K562 treated with DMSO at 1 percent for 4 hours (cell line): ENCODE measurements around the gene ECT2. TPM values are rescaled to one million over a fixed set of nuclear protein-coding genes. Genes with fewer than 3 reads are reported as not detected.

Experiments used
- total RNA-seq: library from RNA; unstranded; fragments of 300-600 nt; gene quantifications from 2 replicates; pipeline ENCODE4 v1.2.3, GENCODE V29; 2022; ENCODE audit not compliant: insufficient read depth

The ECT2 gene, protein sequence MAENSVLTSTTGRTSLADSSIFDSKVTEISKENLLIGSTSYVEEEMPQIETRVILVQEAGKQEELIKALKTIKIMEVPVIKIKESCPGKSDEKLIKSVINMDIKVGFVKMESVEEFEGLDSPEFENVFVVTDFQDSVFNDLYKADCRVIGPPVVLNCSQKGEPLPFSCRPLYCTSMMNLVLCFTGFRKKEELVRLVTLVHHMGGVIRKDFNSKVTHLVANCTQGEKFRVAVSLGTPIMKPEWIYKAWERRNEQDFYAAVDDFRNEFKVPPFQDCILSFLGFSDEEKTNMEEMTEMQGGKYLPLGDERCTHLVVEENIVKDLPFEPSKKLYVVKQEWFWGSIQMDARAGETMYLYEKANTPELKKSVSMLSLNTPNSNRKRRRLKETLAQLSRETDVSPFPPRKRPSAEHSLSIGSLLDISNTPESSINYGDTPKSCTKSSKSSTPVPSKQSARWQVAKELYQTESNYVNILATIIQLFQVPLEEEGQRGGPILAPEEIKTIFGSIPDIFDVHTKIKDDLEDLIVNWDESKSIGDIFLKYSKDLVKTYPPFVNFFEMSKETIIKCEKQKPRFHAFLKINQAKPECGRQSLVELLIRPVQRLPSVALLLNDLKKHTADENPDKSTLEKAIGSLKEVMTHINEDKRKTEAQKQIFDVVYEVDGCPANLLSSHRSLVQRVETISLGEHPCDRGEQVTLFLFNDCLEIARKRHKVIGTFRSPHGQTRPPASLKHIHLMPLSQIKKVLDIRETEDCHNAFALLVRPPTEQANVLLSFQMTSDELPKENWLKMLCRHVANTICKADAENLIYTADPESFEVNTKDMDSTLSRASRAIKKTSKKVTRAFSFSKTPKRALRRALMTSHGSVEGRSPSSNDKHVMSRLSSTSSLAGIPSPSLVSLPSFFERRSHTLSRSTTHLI
- 15.5 and 21.0 TPM in 2 replicates for total RNA-seq

DNA sequence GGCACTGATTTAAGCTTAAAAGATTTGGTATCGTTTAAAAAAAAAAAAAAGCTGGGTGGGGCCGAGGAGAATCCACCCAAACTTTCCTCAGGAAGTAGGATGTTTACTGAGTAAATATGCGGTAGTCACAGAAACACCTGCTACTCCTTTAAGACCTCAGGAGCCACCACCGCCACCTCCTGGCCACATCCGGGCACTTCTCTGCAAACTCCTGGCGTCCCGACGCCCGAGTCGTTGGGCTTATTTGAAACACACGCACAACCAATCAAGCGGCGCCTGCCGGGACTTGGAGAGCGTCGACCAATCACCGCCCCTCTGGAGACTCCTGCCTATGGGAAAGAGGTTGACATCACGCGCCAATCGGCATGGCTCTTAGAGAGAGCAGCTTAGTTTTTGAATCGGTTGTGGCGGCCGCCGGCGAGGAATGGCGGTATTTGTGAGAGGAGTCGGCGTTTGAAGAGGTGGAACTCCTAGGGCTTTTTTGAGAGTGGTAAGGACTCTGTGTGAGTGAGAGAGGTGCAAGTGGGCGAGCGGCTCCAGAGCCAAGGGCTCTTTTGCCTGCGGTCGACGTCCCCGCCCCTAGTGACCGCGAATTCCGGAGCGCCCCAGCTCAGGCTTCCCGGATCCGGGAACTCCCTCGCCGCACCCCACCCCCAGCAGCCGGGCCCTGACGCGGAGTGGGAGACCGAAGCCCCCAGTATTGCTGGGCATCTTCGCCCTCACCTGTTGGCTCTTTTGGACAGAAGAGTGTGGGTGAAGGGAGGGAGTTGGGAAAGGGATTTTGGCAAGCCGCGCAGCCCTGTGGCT lies at the start of gene ECT2:
Gene ECT2, plus strand, starts transcription at position 359 of the 807 bp plus-strand sequence. CDS start 3,805 bp downstream, outside the sequence.

DNA sequence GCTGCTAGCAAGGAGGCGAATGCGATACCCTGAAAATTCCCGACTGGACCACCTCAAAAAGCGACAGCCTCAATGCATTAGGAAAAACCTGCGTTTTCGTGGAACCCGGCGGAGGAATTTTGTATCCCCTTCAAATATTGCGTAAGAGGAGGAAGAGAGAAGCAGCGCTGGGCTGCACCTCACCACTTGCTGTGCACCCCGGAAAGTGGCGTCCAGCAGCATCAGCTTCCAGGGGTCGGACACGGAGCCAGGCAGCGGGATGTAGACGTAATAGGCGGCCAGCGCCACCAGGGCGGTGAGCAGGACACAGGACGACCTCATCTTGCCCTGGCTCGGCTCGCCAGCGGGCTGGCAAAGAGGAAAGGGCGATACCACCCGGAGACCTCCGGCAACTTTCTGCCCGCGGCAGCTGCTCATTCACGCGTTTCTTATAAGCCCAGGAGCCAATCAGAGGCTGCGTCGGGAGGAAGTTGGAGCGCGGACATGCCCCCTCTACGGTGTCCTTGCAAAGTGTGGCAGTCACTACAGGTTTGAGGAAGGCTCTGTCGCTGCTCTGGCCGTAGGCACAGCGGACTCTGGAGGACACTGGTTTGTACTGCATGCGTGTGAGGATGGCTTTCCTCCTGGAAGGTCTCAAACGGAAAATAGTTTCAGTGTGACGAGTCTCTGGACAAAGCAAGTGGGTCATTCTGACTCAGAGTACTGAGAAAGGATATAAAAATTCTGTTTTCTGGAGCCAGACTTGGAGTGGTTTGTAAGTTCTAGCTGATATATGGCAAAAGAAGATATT lies 39.7 kb upstream of the ECT2 start, which contains the start of gene NCEH1:
Gene NCEH1, minus strand, starts transcription at position 404 of the 790 bp plus-strand sequence. Its CDS starts 83 bp downstream, at position 321.

Other genes starting within 250 kb of the ECT2 start
- 4.0 and 4.8 TPM in 2 replicates for gene TNFSF10, start 227.3 kb upstream of the ECT2 start, total RNA-seq
- gene NCEH1, start 39.7 kb upstream of the ECT2 start, total RNA-seq = 4.0 and 5.2 TPM in 2 replicates